Endothelial cell of umbilical vein (primary cell): Measurements from ENCODE around the gene MKNK1.

Source experiments
- CTCF ChIP-seq, 2 donors: IDR thresholded peaks; 1 replicate in 1 of 2; 2 replicates in 1 of 2; pipeline ENCODE4 v1.5.1; 2011; ENCODE audit warnings: low read length in 2 of 2, mild to moderate bottlenecking in 2 of 2, moderate library complexity in 2 of 2, control low read depth in 1 of 2, inconsistent platforms in 1 of 2, low read depth in 1 of 2; ENCODE audit not compliant: insufficient read depth in 1 of 2; ENCODE audit errors: extremely low read depth in 1 of 2
- EZH2 ChIP-seq: IDR thresholded peaks from 2 replicates; pipeline ENCODE4 v1.6.1; 2012; ENCODE audit warnings: borderline replicate concordance, low read depth, mild to moderate bottlenecking, moderate library complexity, low read length, inconsistent platforms; ENCODE audit not compliant: severe bottlenecking
- JUN ChIP-seq: IDR thresholded peaks from 2 replicates; pipeline ENCODE4 v1.6.1; 2011; ENCODE audit warnings: borderline replicate concordance, low read depth; ENCODE audit not compliant: insufficient read length, insufficient read depth
- MAX ChIP-seq: IDR thresholded peaks from 2 replicates; pipeline ENCODE4 v1.6.1; 2011; ENCODE audit not compliant: insufficient read depth, insufficient read length
- POLR2A ChIP-seq: IDR thresholded peaks from 2 replicates; pipeline ENCODE4 v1.6.1; 2012; ENCODE audit warnings: low read depth, mild to moderate bottlenecking, control low read depth, low read length

- TF ChIP-seq CTCF (IDR thresholded peaks at IDR 0.05; ENCODE audit: extremely low read depth in 1 of 2, insufficient read depth in 1 of 2, low read depth in 1 of 2, low read length in 2 of 2) = no peak
- no peak for TF ChIP-seq POLR2A
- TF ChIP-seq MAX = no peak
- TF ChIP-seq EZH2 = no peak
- TF ChIP-seq JUN = no peak
These were observed 33.5 kb upstream of the MKNK1 start for GRCh38 chr1:46637444-46638083.
